ENCODE results near the gene PTPRG.

Gene PTPRG

GRCh38 chr3:61648481-61648880 is 87.1 kb downstream of the PTPRG start:
- H3K79me2 ChIP-seq (ENCODE audit: control insufficient read depth, low read length) = no peaks in the 10 kb centered on the region
- H3K4me3 ChIP-seq (ENCODE audit: low read length) = no peak overlapping the region
- H3K4me1 ChIP-seq (ENCODE audit: control insufficient read depth, low read length) = no peaks in the 10 kb centered on the region
- no peaks in the 10 kb centered on the region for H3K9me2 ChIP-seq (replicated peaks; ENCODE audit: control insufficient read depth, low read length)
- H3K36me3 ChIP-seq (ENCODE audit: control insufficient read depth, low read length) = no peaks in the 10 kb centered on the region
- no peak overlapping the region for H3K27ac ChIP-seq (ENCODE audit: low read depth, low read length)
- H4K20me1 ChIP-seq (ENCODE audit: control insufficient read depth, insufficient read depth, low read depth, low read length) = no peaks in the 10 kb centered on the region
- no peaks in the 10 kb centered on the region for H3K9me3 ChIP-seq (ENCODE audit: control insufficient read depth, insufficient read depth, low read length)
- no peaks in the 10 kb centered on the region for H3K27me3 ChIP-seq (ENCODE audit: control insufficient read depth, low read length)
- TF ChIP-seq EZH2phosphoT487 (IDR thresholded peaks at IDR 0.05; ENCODE audit: borderline replicate concordance, low read length) = no peak
- TF ChIP-seq, protein P1, sequence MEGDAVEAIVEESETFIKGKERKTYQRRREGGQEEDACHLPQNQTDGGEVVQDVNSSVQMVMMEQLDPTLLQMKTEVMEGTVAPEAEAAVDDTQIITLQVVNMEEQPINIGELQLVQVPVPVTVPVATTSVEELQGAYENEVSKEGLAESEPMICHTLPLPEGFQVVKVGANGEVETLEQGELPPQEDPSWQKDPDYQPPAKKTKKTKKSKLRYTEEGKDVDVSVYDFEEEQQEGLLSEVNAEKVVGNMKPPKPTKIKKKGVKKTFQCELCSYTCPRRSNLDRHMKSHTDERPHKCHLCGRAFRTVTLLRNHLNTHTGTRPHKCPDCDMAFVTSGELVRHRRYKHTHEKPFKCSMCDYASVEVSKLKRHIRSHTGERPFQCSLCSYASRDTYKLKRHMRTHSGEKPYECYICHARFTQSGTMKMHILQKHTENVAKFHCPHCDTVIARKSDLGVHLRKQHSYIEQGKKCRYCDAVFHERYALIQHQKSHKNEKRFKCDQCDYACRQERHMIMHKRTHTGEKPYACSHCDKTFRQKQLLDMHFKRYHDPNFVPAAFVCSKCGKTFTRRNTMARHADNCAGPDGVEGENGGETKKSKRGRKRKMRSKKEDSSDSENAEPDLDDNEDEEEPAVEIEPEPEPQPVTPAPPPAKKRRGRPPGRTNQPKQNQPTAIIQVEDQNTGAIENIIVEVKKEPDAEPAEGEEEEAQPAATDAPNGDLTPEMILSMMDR (IDR thresholded peaks at IDR 0.05; ENCODE audit: low read depth, low read length, poor library complexity, severe bottlenecking) = no peak
- H3K4me2 ChIP-seq (ENCODE audit: low read length) = no peak overlapping the region
- H3F3A ChIP-seq (ENCODE audit: control insufficient read depth, insufficient read depth) = no peaks in the 10 kb centered on the region

GRCh38 chr3:61649381-61650170 is 88.2 kb downstream of the PTPRG start:
- Histone ChIP-seq H3K79me2 (ENCODE audit: control insufficient read depth, low read length) (no peaks in the 10 kb centered on the region), H3K9me2 (replicated peaks; ENCODE audit: control insufficient read depth, low read length) (no peaks in the 10 kb centered on the region), H3K36me3 (ENCODE audit: control insufficient read depth, low read length) (no peaks in the 10 kb centered on the region)

GRCh38 chr3:61650276-61650675 is 88.9 kb downstream of the PTPRG start:
- Histone ChIP-seq H3K9me2 (replicated peaks; ENCODE audit: control insufficient read depth, low read length) (no peaks in the 10 kb centered on the region), H3K4me3 (ENCODE audit: low read length) (no peak overlapping the region), H3K36me3 (ENCODE audit: control insufficient read depth, low read length) (no peaks in the 10 kb centered on the region), H3K4me1 (ENCODE audit: control insufficient read depth, low read length) (no peaks in the 10 kb centered on the region), H3F3A (ENCODE audit: control insufficient read depth, insufficient read depth) (no peaks in the 10 kb centered on the region), H4K20me1 (ENCODE audit: control insufficient read depth, insufficient read depth, low read depth, low read length) (no peaks in the 10 kb centered on the region), H3K9me3 (ENCODE audit: control insufficient read depth, insufficient read depth, low read length) (no peaks in the 10 kb centered on the region), H3K27ac (ENCODE audit: low read depth, low read length) (no peak overlapping the region), H3K4me2 (ENCODE audit: low read length) (no peak overlapping the region), H3K27me3 (ENCODE audit: control insufficient read depth, low read length) (no peaks in the 10 kb centered on the region), H3K79me2 (ENCODE audit: control insufficient read depth, low read length) (no peaks in the 10 kb centered on the region)
- TF ChIP-seq EZH2phosphoT487 (IDR thresholded peaks at IDR 0.05; ENCODE audit: borderline replicate concordance, low read length) = no peak
- TF ChIP-seq, protein P1 (IDR thresholded peaks at IDR 0.05; ENCODE audit: low read depth, low read length, poor library complexity, severe bottlenecking) = no peak

More at GRCh38 chr3:61649381-61650170, 88.2 kb downstream of the PTPRG start:
- H3K27ac ChIP-seq (ENCODE audit: low read depth, low read length) = no peak overlapping the region
- H4K20me1 ChIP-seq (ENCODE audit: control insufficient read depth, insufficient read depth, low read depth, low read length) = no peaks in the 10 kb centered on the region
- H3K4me1 ChIP-seq (ENCODE audit: control insufficient read depth, low read length) = no peaks in the 10 kb centered on the region
- no peak for TF ChIP-seq EZH2phosphoT487 (IDR thresholded peaks at IDR 0.05; ENCODE audit: borderline replicate concordance, low read length)
- TF ChIP-seq, protein P1 (IDR thresholded peaks at IDR 0.05; ENCODE audit: low read depth, low read length, poor library complexity, severe bottlenecking) = no peak
- H3K9me3 ChIP-seq (ENCODE audit: control insufficient read depth, insufficient read depth, low read length) = no peaks in the 10 kb centered on the region
- H3F3A ChIP-seq (ENCODE audit: control insufficient read depth, insufficient read depth) = no peaks in the 10 kb centered on the region
- no peak overlapping the region for H3K4me2 ChIP-seq (ENCODE audit: low read length)
- H3K4me3 ChIP-seq (ENCODE audit: low read length) = no peak overlapping the region
- H3K27me3 ChIP-seq (ENCODE audit: control insufficient read depth, low read length) = no peaks in the 10 kb centered on the region

Measured in DOHH2 (cell line).